HT1080 (cell line): ENCODE measurements around the gene PLA2G4E. TPM values are rescaled to one million over a fixed set of nuclear protein-coding genes. Genes with fewer than 3 reads are reported as not detected.

ENCODE experiments used
- DNase-seq: peaks from one replicate; pipeline ENCODE4 v3.0.0-alpha.2; 2015; ENCODE audit warnings: low read depth
- total RNA-seq: library from RNA; depleted of rRNA; stranded (reverse); fragments of >200 nt; shearing (Covaris generic); gene quantifications from 2 replicates; pipeline ENCODE4 v1.2.3, GENCODE V29; 2014; rRNA removed

PLA2G4E gene
- total RNA-seq, 1 experiment from 2014 or later = not detected

GRCh38 chr15:41936649-41937567 lies 83.9 kb downstream of the PLA2G4E start:
- DNase-seq = peak; percentile 76

DNA sequence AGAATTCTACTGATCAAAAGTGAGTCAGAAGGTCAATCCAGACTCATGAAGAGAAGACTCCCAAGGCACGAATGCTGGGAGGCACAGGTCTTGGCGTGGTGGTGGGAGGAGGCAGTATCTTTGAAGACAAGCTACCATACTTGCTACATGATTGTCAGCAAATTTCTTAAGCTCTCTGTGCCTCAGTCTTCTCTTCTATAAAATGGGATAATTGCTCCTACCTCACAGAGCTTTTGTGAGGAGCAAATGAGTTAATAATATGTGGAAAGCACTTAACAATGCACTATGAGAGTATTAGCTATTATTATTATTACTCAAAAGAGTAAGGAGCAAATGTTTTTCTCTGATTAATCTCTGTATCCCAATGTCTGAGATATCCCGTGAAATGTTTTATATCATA lies 84.7 kb downstream of the PLA2G4E start:
- no peak for DNase-seq

DNA sequence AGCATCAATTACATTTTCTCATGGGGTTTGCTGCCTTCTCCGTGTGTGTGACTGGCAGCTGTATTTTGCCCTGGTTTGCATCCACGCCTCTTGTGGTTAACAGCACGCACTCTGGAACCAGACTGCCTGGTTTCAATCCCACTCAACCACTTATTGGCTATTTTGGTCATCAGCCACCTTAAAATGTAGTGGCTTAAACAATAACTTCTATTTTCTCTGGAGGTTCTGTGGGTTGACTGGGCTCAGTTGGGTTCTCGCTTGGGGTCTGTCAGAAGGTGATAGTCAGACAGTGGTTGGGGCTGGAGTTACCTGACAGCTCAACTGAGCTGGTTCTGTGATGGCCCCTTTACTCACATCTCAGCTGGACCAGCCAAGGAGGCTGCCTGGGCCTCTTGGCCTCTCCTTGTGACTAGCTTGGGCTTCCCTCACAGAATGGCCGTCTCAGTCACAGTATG lies 85.2 kb downstream of the PLA2G4E start:
- no peak for DNase-seq

DNA sequence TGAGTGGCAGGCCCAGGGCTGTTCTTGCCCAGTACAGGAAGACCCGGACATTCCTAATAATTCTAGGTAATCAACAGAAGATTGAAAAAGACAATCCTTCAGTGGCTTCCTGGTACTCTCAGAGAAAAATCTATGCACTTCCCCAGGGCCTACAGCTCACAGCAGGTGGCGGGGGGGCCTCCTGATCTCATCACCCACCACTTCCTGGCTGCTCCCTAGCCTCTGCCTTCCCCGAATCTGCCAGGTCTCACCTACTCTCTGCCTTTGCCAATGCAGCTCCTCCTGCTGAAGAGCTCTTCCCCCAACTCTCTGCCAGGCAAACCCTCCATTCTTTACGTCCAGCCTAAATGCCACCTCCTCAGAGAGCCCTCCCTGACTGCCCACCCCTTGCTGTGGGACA lies 86.0 kb downstream of the PLA2G4E start:
- DNase-seq = peak; percentile 94

DNA sequence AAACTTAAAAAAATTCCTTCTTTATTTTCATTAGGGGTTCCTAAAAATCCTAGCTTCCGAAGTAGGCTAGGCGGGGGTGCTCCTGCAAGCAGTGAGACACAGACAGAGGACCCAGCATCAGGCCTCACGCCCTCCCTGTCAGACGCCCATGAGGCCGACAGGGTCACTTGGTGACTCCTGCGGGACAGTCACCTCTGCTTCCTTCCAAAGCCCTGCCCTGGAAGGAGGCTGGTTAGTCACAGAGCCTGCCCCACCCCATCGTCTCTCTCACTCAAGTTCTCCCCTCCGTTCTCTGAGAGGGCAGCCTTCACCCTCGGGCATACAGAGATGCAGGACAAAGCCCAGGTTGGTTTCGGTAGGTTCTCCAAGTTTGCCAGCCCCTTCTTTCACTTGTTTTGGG lies 87.1 kb downstream of the PLA2G4E start:
- peak; percentile 81 for DNase-seq

- no peak for DNase-seq
Observed at GRCh38 chr15:41933326-41933725, 87.5 kb downstream of the PLA2G4E start.

GRCh38 chr15:41932511-41933289 lies 88.1 kb downstream of the PLA2G4E start:
- DNase-seq = no peak

- no peak for DNase-seq
Observed at GRCh38 chr15:41932101-41932500, 88.7 kb downstream of the PLA2G4E start.

Other genes with a start within 250 kb of the PLA2G4E start
- 19.5 and 20.6 TPM in 2 replicates for gene MAPKBP1, start 246.6 kb downstream of the PLA2G4E start, total RNA-seq
- gene JMJD7, start 192.9 kb downstream of the PLA2G4E start, total RNA-seq = 9.0 and 9.3 TPM in 2 replicates
- 1.1 and 3.1 TPM in 2 replicates for gene PLA2G4B, start 182.2 kb downstream of the PLA2G4E start, total RNA-seq
- 2.3 and 3.9 TPM in 2 replicates for gene SPTBN5, start 127.0 kb downstream of the PLA2G4E start, total RNA-seq
- 50.9 and 58.9 TPM in 2 replicates for gene EHD4, start 48.5 kb downstream of the PLA2G4E start, total RNA-seq
- not detected in 2 replicates for gene PLA2G4D, start 73.5 kb upstream of the PLA2G4E start, total RNA-seq
- not detected in 2 replicates for gene PLA2G4F, start 135.6 kb upstream of the PLA2G4E start, total RNA-seq
- gene VPS39, start 187.3 kb upstream of the PLA2G4E start, total RNA-seq = 13.3 and 17.7 TPM in 2 replicates